ENCODE measurements around the gene CTNNBIP1.

Gene CTNNBIP1

DNA sequence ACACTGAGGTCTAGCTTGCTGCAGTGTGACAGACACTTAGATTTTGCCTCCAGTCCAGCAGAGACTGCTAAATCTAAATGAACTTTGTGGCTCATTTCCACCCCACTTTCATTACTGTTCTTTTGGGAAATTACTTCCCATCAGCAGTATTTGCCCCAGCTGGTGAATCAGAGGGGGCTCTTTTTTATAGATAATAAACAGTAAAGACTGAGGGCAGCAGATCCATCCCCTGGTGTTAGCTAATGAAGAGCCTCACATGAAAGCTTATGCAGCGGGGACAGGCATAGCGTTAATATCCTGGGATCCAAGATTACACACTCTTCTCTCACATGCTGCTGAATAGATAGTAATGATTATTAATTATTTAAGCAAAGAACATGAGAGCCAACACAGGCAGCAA is 6.4 kb upstream of the CTNNBIP1 start:
- Histone ChIP-seq H3K27me3 (no peaks in the 10 kb centered on the region), H3K36me3 (no peaks in the 10 kb centered on the region), H3K9me3 (no peaks in the 10 kb centered on the region), H3K4me1 (ENCODE audit: control insufficient read depth in 1 of 2, insufficient read depth in 1 of 2, low read depth in 1 of 2, low read length in 1 of 2) (peaks cover 6 to 9% of the 10 kb centered on the region in 2 experiments), H3K4me3 (ENCODE audit: low read depth in 1 of 2, low read length in 1 of 2) (no peak overlapping the region), H3K27ac (no peak overlapping the region)
- no peak for TF ChIP-seq CTCF (IDR thresholded peaks at IDR 0.05)

DNA sequence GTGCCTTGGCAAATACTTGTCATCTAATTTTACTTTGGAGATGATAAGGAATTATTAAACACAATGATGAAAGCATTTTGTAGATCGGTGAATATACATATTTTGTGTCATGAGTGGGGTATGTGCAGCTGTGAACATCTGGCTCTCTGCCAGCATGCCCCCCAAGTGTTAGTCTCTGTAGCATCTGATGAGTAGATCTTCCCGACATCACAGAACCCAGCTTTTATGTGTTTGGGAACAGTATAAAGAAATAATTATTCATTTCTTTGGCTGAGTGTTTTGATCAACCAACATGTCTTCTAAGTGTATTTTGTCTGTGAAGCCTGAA is 4.5 kb upstream of the CTNNBIP1 start:
- Histone ChIP-seq H3K4me3 (ENCODE audit: low read depth in 1 of 2, low read length in 1 of 2) (no peak overlapping the region), H3K27me3 (no peaks in the 10 kb centered on the region), H3K36me3 (no peaks in the 10 kb centered on the region), H3K27ac (no peak overlapping the region), H3K4me1 (ENCODE audit: control insufficient read depth in 1 of 2, insufficient read depth in 1 of 2, low read depth in 1 of 2, low read length in 1 of 2) (peaks cover 16 to 18% of the 10 kb centered on the region in 2 experiments), H3K9me3 (no peaks in the 10 kb centered on the region)
- TF ChIP-seq CTCF (IDR thresholded peaks at IDR 0.05): no peak

DNA sequence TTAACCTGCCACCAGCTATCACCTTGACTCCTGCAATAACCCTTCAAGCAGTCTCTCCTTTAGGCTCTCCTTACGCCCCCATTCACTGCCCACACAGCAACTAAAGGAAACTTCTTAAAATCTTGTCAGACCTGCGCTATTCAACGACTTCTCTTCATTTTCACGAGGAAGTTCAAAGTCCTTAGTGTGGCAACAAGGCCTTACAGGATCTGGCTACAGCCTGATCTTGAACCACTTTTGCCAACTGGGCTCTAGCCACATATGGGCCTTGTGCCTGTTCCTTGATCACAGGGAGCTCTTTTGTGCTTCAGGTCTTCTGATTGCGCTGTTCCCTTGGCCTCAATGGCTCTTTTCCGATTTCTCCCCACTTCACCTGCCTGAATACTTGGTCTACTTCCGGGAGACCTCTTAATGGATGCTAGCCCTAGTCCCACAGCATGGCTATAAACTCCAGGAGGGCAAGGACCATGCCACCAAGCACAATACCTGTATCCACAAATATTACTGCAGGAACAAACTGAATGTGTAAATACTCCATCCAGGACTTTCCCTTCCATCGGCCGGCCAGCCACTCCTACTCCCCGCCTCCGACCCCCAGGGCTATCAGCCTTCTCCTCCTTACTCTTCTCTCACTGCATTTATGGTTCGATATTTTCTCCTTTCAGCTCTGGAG is 2.3 kb upstream of the CTNNBIP1 start:
- Histone ChIP-seq H3K9me3 (no peaks in the 10 kb centered on the region), H3K4me1 (ENCODE audit: control insufficient read depth in 1 of 2, insufficient read depth in 1 of 2, low read depth in 1 of 2, low read length in 1 of 2) (peaks cover 29 to 35% of the 10 kb centered on the region in 2 experiments), H3K36me3 (no peaks in the 10 kb centered on the region), H3K27me3 (no peaks in the 10 kb centered on the region), H3K4me3 (ENCODE audit: low read depth in 1 of 2, low read length in 1 of 2) (no peak overlapping the region), H3K27ac (peak overlapping the region; percentile 29)
- TF ChIP-seq CTCF (IDR thresholded peaks at IDR 0.05): no peak

DNA sequence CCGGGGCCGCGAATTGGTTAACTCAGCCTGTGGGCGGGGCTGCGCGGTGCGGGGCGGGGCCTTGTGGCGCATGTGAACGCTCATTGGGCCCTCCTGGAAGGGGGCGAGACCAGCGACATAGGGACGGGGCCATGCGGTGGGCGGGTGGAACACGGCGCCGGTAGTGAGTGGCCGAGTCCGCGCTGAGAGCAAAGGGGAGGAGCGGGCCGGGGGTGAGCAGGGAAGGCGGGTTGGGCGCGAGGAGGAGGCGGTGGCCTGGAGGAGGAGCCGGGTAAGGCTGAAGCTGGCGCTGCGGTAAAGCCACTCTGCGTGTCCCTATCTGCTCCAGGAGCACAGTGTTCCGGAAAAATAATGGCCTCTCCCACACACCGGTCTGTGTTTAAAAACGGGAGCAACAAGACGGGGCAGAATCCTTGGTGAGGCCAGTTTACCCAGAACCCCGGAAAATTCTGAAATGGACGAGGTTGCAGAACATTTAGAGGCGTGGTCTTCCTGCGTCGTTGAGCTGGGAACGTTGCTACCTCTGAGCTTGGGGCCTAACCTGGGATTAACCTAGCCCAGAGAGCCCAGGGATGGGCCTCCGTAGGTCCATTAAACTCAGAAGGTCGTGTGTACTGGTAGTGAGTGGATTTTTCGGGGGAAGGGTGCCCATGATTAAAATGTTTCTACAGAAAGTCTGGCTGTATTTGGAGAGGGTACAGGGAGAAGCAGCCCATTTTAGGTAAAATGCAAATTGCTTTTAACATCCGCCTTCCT is 532 bp upstream of the CTNNBIP1 start:
- no peaks in the 10 kb centered on the region for H3K27me3 ChIP-seq
- H3K27ac ChIP-seq: peak overlapping the region; percentile 89
- no peaks in the 10 kb centered on the region for H3K9me3 ChIP-seq
- peaks cover 29 to 35% of the 10 kb centered on the region in 2 experiments for H3K4me1 ChIP-seq (ENCODE audit: control insufficient read depth in 1 of 2, insufficient read depth in 1 of 2, low read depth in 1 of 2, low read length in 1 of 2)
- TF ChIP-seq CTCF (IDR thresholded peaks at IDR 0.05): peak; percentile 55
- H3K4me3 ChIP-seq (ENCODE audit: low read depth in 1 of 2, low read length in 1 of 2): peak overlapping the region; percentile 77 to 80
- no peaks in the 10 kb centered on the region for H3K36me3 ChIP-seq

DNA sequence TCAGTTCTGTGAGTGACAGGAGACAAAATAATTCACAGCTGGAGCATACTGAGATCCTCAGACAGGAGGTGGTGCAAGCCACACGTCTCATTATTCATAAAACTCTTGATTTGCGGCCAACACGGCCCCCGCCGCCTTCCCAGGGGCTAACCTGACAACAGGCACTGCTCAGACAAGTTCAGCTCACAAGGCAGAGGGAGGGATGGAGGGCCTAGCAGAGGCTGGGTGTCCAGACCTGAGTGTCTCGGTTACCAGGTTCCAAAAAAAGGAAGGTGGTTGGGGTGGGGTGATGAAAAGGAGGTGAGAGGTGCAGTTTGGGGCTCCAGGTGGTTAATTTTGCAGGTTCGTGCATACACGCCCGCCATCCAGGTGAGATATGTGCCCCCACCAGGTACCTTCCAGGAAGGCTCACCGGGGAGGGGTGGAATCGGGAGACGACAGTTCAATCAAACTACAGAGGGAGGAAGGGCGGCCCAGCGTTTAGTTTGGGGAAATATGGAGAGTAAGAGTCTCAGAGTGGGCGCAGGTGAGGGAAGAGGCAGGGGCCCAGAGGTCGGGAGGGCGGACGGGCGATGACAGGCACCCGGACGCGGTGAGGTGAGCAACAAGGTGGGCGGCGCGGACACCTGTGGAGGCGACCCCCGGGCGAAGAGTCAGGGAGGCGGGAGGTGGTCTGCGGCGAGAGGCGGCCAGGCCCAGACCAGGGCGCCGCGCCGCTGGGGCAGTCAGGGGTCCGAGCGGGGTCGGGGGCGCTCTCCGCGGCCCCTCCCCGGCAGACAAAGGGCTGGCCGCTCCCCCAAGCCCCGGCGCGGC is 629 bp downstream of the CTNNBIP1 start:
- no peaks in the 10 kb centered on the region for H3K27me3 ChIP-seq
- no peak for TF ChIP-seq CTCF (IDR thresholded peaks at IDR 0.05)
- H3K9me3 ChIP-seq: no peaks in the 10 kb centered on the region
- H3K4me3 ChIP-seq (ENCODE audit: low read depth in 1 of 2, low read length in 1 of 2): peak overlapping the region; percentile 62 to 75
- peak overlapping the region; percentile 89 for H3K27ac ChIP-seq
- peaks cover 29 to 35% of the 10 kb centered on the region in 2 experiments for H3K4me1 ChIP-seq (ENCODE audit: control insufficient read depth in 1 of 2, insufficient read depth in 1 of 2, low read depth in 1 of 2, low read length in 1 of 2)
- H3K36me3 ChIP-seq: no peaks in the 10 kb centered on the region
